CD8-positive, alpha-beta memory T cell (primary cell): ENCODE data around the gene ACKR2. TPM values are rescaled to one million over a fixed set of nuclear protein-coding genes. Genes with fewer than 3 reads are reported as not detected.

Experiments used
- CTCF ChIA-PET: fragments of 350-600 bp; sonication (Branson Sonifier 250); formaldehyde crosslinking; loops from one replicate; lab custom pipeline; 2021; ENCODE audit warnings: antibody characterized with exemption; lab: Charles Lee
- POLR2A ChIA-PET: fragments of 350-600 bp; sonication (Branson Sonifier 250); formaldehyde crosslinking; loops from one replicate; lab custom pipeline; 2021; ENCODE audit warnings: antibody characterized with exemption; lab: Charles Lee
- DNase-seq, 5 donors: peaks; one replicate each; pipeline versions ENCODE4 v3.0.0 to v3.0.0-alpha.2; 2020 to 2022; ENCODE audit warnings: mixed read lengths in 1 of 5
- H3K27ac ChIP-seq: one replicate; pipeline ENCODE4 v1.7.0; 2013; ENCODE audit warnings: low read depth, mild to moderate bottlenecking, low read length, moderate library complexity
- H3K27me3 ChIP-seq: 2 replicates; pipeline ENCODE4 v1.7.0; 2013; ENCODE audit warnings: low read length, mild to moderate bottlenecking; ENCODE audit not compliant: insufficient read depth, poor library complexity, severe bottlenecking
- H3K36me3 ChIP-seq: 2 replicates; pipeline ENCODE4 v1.7.0; 2013; ENCODE audit warnings: mild to moderate bottlenecking, low read length, moderate library complexity; ENCODE audit not compliant: insufficient read depth
- H3K4me1 ChIP-seq: 2 replicates; pipeline ENCODE4 v1.7.0; 2013; ENCODE audit warnings: mild to moderate bottlenecking, low read length, moderate library complexity; ENCODE audit not compliant: insufficient read depth
- H3K4me3 ChIP-seq: 2 replicates; pipeline ENCODE4 v1.7.0; 2013; ENCODE audit warnings: mild to moderate bottlenecking, low read length
- H3K9me3 ChIP-seq: 2 replicates; pipeline ENCODE4 v1.7.0; 2013; ENCODE audit warnings: mild to moderate bottlenecking, low read length
- H3K27ac Mint-ChIP-seq, 8 donors: one replicate each; pipeline ENCODE4 v1.8.0; 2020 to 2021; ENCODE audit warnings: mixed read lengths in 8 of 8, mild to moderate bottlenecking in 6 of 8, inconsistent platforms in 3 of 8, moderate library complexity in 3 of 8
- H3K27me3 Mint-ChIP-seq, 2 donors: one replicate each; pipeline ENCODE4 v1.8.0; 2020 to 2021; ENCODE audit warnings: mixed read lengths in 2 of 2, mild to moderate bottlenecking in 1 of 2, moderate library complexity in 1 of 2
- H3K36me3 Mint-ChIP-seq, 3 donors: one replicate each; pipeline ENCODE4 v1.8.0; 2020 to 2021; ENCODE audit warnings: mixed read lengths in 3 of 3, inconsistent platforms in 1 of 3, mild to moderate bottlenecking in 1 of 3
- H3K4me1 Mint-ChIP-seq, 3 donors: one replicate each; pipeline ENCODE4 v1.8.0; 2020 to 2021; ENCODE audit warnings: mixed read lengths in 3 of 3, inconsistent platforms in 1 of 3, mild to moderate bottlenecking in 1 of 3
- H3K4me3 Mint-ChIP-seq, 7 donors: one replicate each; pipeline ENCODE4 v1.8.0; 2020 to 2021; ENCODE audit warnings: mixed read lengths in 7 of 7, mild to moderate bottlenecking in 6 of 7, moderate library complexity in 4 of 7, inconsistent platforms in 2 of 7
- H3K9me3 Mint-ChIP-seq, 5 donors: one replicate each; pipeline ENCODE4 v1.8.0; 2020 to 2022; ENCODE audit warnings: mixed read lengths in 5 of 5, mild to moderate bottlenecking in 3 of 5, moderate library complexity in 2 of 5, inconsistent platforms in 1 of 5
- polyA plus RNA-seq: library from polyadenylated mRNA; unstranded; fragments of 300-500 nt; fragmentation: Illumina TruSeq; gene quantifications from one replicate; pipeline ENCODE4 v1.2.3, GENCODE V29; 2021
- total RNA-seq, 2 experiments: library from RNA; stranded (reverse); gene quantifications; one replicate each; pipeline ENCODE4 v1.2.3, GENCODE V29; 2021

The ACKR2 gene
- total and polyA plus RNA-seq, 3 experiments from 2014 or later: 0.20 to 0.92 TPM; not detected in 1

DNA sequence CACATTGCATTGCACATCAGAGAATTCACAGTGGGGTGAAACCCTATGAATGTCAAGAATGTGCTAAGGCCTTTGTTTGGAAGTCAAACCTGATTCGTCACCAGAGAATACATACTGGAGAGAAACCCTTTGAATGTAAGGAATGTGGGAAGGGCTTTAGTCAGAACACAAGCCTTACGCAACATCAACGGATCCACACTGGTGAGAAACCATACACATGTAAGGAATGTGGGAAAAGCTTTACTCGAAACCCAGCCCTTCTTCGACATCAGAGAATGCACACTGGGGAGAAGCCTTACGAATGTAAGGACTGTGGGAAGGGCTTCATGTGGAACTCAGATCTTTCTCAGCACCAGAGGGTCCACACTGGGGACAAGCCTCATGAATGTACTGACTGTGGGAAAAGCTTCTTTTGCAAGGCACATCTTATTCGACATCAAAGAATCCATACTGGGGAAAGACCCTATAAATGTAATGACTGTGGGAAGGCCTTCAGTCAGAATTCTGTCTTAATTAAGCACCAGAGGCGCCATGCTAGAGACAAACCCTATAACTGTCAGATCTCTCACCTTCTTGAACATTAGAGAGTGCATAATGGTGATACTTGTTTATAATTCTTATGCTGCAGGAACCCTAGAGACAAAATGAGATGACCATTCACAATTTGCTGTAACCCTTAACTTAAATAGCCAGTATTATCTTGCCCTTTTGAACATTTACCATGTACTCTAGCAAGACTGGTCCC is 105.7 kb downstream of the ACKR2 start:
- no peak overlapping the region for H3K4me3 Mint-ChIP-seq
- peaks cover 8 to 36% (median 14%) of the 10 kb centered on the region in 3 donors for H3K36me3 Mint-ChIP-seq
- Histone ChIP-seq H3K27ac (no peak overlapping the region), H3K9me3 (peaks cover 21% of the 10 kb centered on the region), H3K4me3 (no peak overlapping the region), H3K27me3 (no peaks in the 10 kb centered on the region), H3K36me3 (no peaks in the 10 kb centered on the region), H3K4me1 (no peaks in the 10 kb centered on the region)
- H3K27ac Mint-ChIP-seq: no peak overlapping the region
- CTCF ChIA-PET: interaction anchor here (0.9 kb wide), 1 partner anchor 9 kb away, joined by 3 read pairs; no protein-coding TSS in a partner anchor
- H3K9me3 Mint-ChIP-seq: peaks cover 33 to 55% (median 37%) of the 10 kb centered on the region in 5 donors
- peaks cover 0 to 21% of the 10 kb centered on the region in 2 donors for H3K27me3 Mint-ChIP-seq
- no peaks in the 10 kb centered on the region for H3K4me1 Mint-ChIP-seq
- POLR2A ChIA-PET: no interaction called here
- no peak for DNase-seq

Other genes with a start within 250 kb of the ACKR2 start
- gene SEC22C, start 227.5 kb upstream of the ACKR2 start, total RNA-seq: 10 to 100 TPM; 52.6 to 53.6 TPM
- gene SEC22C, start 227.5 kb upstream of the ACKR2 start, polyA plus RNA-seq: 45.5 TPM
- 10 to 100 TPM; 80.4 to 80.7 TPM for gene SS18L2, start 218.6 kb upstream of the ACKR2 start, total RNA-seq
- 159 TPM for gene SS18L2, start 218.6 kb upstream of the ACKR2 start, polyA plus RNA-seq
- gene NKTR, start 208.8 kb upstream of the ACKR2 start, total RNA-seq: 10 to 100 TPM; 54.1 to 58.2 TPM
- gene NKTR, start 208.8 kb upstream of the ACKR2 start, polyA plus RNA-seq: 15.8 TPM
- under 1 TPM; 0.48 to 0.60 TPM for gene ZBTB47, start 155.7 kb upstream of the ACKR2 start, total RNA-seq
- gene ZBTB47, start 155.7 kb upstream of the ACKR2 start, polyA plus RNA-seq: not detected
- not detected for gene KLHL40, start 123.9 kb upstream of the ACKR2 start, total RNA-seq
- gene KLHL40, start 123.9 kb upstream of the ACKR2 start, polyA plus RNA-seq: not detected
- gene HHATL, start 106.6 kb upstream of the ACKR2 start, total RNA-seq: not detected
- gene HHATL, start 106.6 kb upstream of the ACKR2 start, polyA plus RNA-seq: not detected
- gene CCDC13, start 36.2 kb upstream of the ACKR2 start, total RNA-seq: under 1 TPM; 0.42 to 0.44 TPM
- gene CCDC13, start 36.2 kb upstream of the ACKR2 start, polyA plus RNA-seq: 0.33 TPM
- 10 to 100 TPM; 89.3 to 93.2 TPM for gene HIGD1A, start 5.0 kb upstream of the ACKR2 start, total RNA-seq
- 101 TPM for gene HIGD1A, start 5.0 kb upstream of the ACKR2 start, polyA plus RNA-seq
- not detected for gene CYP8B1, start 66.4 kb downstream of the ACKR2 start, total RNA-seq
- gene CYP8B1, start 66.4 kb downstream of the ACKR2 start, polyA plus RNA-seq: not detected
- gene ZNF662, start 96.7 kb downstream of the ACKR2 start, total RNA-seq: 1 to 10 TPM; 1.1 to 1.5 TPM
- not detected for gene ZNF662, start 96.7 kb downstream of the ACKR2 start, polyA plus RNA-seq
- not detected for gene GASK1A, start 169.9 kb downstream of the ACKR2 start, total RNA-seq
- not detected for gene GASK1A, start 169.9 kb downstream of the ACKR2 start, polyA plus RNA-seq